Adrenal gland (tissue), 5 donors: ENCODE measurements around the gene FAM72D.
"Not testable (repeated sequence)": the region's sequence is repeated elsewhere in the genome, so short reads cannot be mapped to it uniquely, and the experiment has no call there.

Experiments used
- POLR2A ChIP-seq, 2 donors: fragments of 450-650 bp; IDR thresholded peaks; one replicate each; pipeline ENCODE4 v1.6.1; 2017; ENCODE audit warnings: antibody characterized with exemption in 2 of 2, mild to moderate bottlenecking in 2 of 2, moderate library complexity in 1 of 2
- TF ChIP-seq, protein P1 (sequence below), 6 experiments: fragments of 450-650 bp in 4 of 6; fragments of 200-600 bp in 2 of 6; sonication (generic) in 1 of 6; IDR thresholded peaks; 1 replicate in 5 of 6; 2 replicates in 1 of 6; pipeline versions ENCODE4 v1.5.1 to v1.8.0; 2016 to 2021; ENCODE audit warnings: antibody characterized with exemption in 6 of 6, mild to moderate bottlenecking in 2 of 6, moderate library complexity in 1 of 6
- donor health status: DM: no; HTN: no; CAD: no.

DNA sequence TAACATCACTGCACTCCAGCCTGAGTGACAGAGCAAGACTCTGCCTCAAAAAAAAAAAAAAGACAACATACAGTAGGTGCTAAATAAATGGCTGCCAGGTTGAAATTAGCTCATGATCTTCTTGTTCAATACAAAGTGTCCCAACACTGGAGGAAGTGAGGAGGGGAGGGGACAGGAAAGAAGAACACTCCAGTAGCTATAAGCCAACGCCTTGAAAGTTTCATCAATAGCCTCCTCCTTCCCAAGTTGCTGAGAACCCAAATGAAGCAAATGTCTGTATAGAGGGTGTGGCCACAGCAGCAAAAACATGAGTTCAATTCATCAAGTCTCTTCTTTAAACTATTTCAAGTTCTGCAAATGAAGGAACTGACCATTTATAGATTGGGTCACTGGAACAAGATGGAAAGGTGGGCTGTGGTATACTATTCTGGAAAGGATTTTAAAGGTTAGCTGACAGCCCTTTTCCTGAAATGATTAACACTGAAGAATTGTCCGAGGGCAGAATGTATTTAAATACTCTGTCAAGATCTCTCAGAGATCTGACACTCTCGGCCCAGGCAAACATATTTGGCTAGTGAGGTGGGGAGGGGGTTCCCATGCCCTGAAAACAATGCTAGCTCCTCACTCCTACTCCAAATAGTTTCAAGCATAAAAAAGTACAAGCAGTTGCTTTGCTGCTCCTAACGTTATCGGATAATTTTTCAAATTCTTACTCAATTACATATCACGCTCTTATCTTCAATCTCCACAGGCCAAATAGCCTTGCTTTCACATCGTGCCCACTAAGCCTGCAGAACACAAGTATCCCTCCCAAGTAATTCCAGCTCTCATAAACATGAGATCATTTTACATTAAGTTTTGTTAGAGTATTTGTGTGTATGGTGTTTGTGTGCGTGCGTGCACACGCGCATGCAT, 17.6 kb upstream of the FAM72D start:
- not testable (repeated sequence) for TF ChIP-seq POLR2A (IDR thresholded peaks at IDR 0.05)
- TF ChIP-seq, protein P1, sequence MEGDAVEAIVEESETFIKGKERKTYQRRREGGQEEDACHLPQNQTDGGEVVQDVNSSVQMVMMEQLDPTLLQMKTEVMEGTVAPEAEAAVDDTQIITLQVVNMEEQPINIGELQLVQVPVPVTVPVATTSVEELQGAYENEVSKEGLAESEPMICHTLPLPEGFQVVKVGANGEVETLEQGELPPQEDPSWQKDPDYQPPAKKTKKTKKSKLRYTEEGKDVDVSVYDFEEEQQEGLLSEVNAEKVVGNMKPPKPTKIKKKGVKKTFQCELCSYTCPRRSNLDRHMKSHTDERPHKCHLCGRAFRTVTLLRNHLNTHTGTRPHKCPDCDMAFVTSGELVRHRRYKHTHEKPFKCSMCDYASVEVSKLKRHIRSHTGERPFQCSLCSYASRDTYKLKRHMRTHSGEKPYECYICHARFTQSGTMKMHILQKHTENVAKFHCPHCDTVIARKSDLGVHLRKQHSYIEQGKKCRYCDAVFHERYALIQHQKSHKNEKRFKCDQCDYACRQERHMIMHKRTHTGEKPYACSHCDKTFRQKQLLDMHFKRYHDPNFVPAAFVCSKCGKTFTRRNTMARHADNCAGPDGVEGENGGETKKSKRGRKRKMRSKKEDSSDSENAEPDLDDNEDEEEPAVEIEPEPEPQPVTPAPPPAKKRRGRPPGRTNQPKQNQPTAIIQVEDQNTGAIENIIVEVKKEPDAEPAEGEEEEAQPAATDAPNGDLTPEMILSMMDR (IDR thresholded peaks at IDR 0.05), result not testable (repeated sequence)
